Skin epidermis (tissue), 12 donors: ENCODE results near the gene MIOX.
"Not testable (repeated sequence)": the region's sequence is repeated elsewhere in the genome, so short reads cannot be mapped to it uniquely, and the experiment has no call there.

ENCODE experiments used
- H3K27ac ChIP-seq, 21 experiments: fragments of 200-600 bp; sonication (generic) in 11 of 21; one replicate each; pipeline ENCODE4 v1.5.0; 2020; ENCODE audit warnings: mild to moderate bottlenecking in 3 of 21, inconsistent platforms in 2 of 21, moderate library complexity in 2 of 21
- H3K4me3 ChIP-seq, 7 experiments: fragments of 200-600 bp; sonication (generic) in 2 of 7; one replicate each; pipeline ENCODE4 v1.5.0; 2020; ENCODE audit warnings: inconsistent platforms in 2 of 7, mild to moderate bottlenecking in 2 of 7, moderate library complexity in 1 of 7

MIOX gene

GRCh38 chr22:50506611-50507420 lies 20.2 kb downstream of the MIOX start:
- Histone ChIP-seq H3K27ac (peak overlapping the region in 20 of 21 experiments; percentile 73 to 95 (median 88)), H3K4me3 (peak overlapping the region; percentile 56 to 98 (median 87))

GRCh38 chr22:50507421-50507990 lies 20.8 kb downstream of the MIOX start, which contains the start of gene LMF2:
TSS of gene LMF2 (minus strand) at chr22:50507702. CDS start at chr22:50507675, 27 bp downstream.
- peak within 1 kb of the TSS; percentile 77 to 98 (median 92) for H3K4me3 ChIP-seq
- H3K27ac ChIP-seq, result peak within 1 kb of the TSS; percentile 73 to 96 (median 93)

GRCh38 chr22:50507991-50508884 lies 21.6 kb downstream of the MIOX start, which contains the start of gene NCAPH2:
TSS of gene NCAPH2 (plus strand) at chr22:50508224. CDS start at chr22:50508338, 114 bp downstream.
- Histone ChIP-seq H3K27ac (peak within 1 kb of the TSS; percentile 73 to 96 (median 93)), H3K4me3 (peak within 1 kb of the TSS; percentile 77 to 98 (median 92))

GRCh38 chr22:50508897-50509296 lies 22.2 kb downstream of the MIOX start:
- H3K27ac ChIP-seq, result peak overlapping the region in 17 of 21 experiments; percentile 86 to 96 (median 92)
- H3K4me3 ChIP-seq, result peak overlapping the region; percentile 71 to 95 (median 86)

- no peak overlapping the region for H3K27ac ChIP-seq
- H3K4me3 ChIP-seq, result no peak overlapping the region
Observed at GRCh38 chr22:50513175-50513574, 26.5 kb downstream of the MIOX start.

- no peak overlapping the region for H3K27ac ChIP-seq
Observed at GRCh38 chr22:50516068-50516467, 29.4 kb downstream of the MIOX start.

GRCh38 chr22:50516891-50517290 lies 30.2 kb downstream of the MIOX start:
- Histone ChIP-seq H3K27ac (no peak overlapping the region), H3K4me3 (no peak overlapping the region)

More at GRCh38 chr22:50516068-50516467, 29.4 kb downstream of the MIOX start:
- H3K4me3 ChIP-seq, result no peak overlapping the region

- Histone ChIP-seq H3K4me3 (no peak overlapping the region), H3K27ac (no peak overlapping the region)
Observed at GRCh38 chr22:50517495-50518260, 31.0 kb downstream of the MIOX start.

- Histone ChIP-seq H3K27ac (no peak overlapping the region), H3K4me3 (no peak overlapping the region)
Observed at GRCh38 chr22:50518606-50519005, 31.9 kb downstream of the MIOX start.

GRCh38 chr22:50519151-50519550 lies 32.5 kb downstream of the MIOX start:
- H3K4me3 ChIP-seq, result no peak overlapping the region

GRCh38 chr22:50520184-50520583 lies 33.5 kb downstream of the MIOX start:
- H3K4me3 ChIP-seq, H3K27ac ChIP-seq: not testable (repeated sequence)

More at GRCh38 chr22:50519151-50519550, 32.5 kb downstream of the MIOX start:
- H3K27ac ChIP-seq, result no peak overlapping the region

GRCh38 chr22:50520826-50521453 lies 34.3 kb downstream of the MIOX start:
- no peak overlapping the region for H3K27ac ChIP-seq

GRCh38 chr22:50521710-50522109 lies 35.1 kb downstream of the MIOX start:
- no peak overlapping the region for H3K27ac ChIP-seq
- H3K4me3 ChIP-seq, result no peak overlapping the region

More at GRCh38 chr22:50520826-50521453, 34.3 kb downstream of the MIOX start:
- no peak overlapping the region for H3K4me3 ChIP-seq

GRCh38 chr22:50522208-50522805 lies 35.6 kb downstream of the MIOX start:
- Histone ChIP-seq H3K4me3 (no peak overlapping the region), H3K27ac (no peak overlapping the region)

GRCh38 chr22:50522806-50523438 lies 36.3 kb downstream of the MIOX start:
- Histone ChIP-seq H3K27ac (no peak overlapping the region), H3K4me3 (no peak overlapping the region)

GRCh38 chr22:50523458-50523805 lies 36.8 kb downstream of the MIOX start:
- Histone ChIP-seq H3K4me3 (no peak overlapping the region), H3K27ac (no peak overlapping the region)

- peak overlapping the region in 16 of 21 experiments; percentile 22 to 100 (median 98) for H3K27ac ChIP-seq
Observed at GRCh38 chr22:50523806-50524675, 37.4 kb downstream of the MIOX start.

More at GRCh38 chr22:50523806-50524675, 37.4 kb downstream of the MIOX start:
- H3K4me3 ChIP-seq, result peak overlapping the region; percentile 54 to 87 (median 74)
